Esophagus (tissue), 2 donors: ENCODE data around the gene USP51. TPM values are rescaled to one million over a fixed set of nuclear protein-coding genes. Genes with fewer than 3 reads are reported as not detected.
"Not testable (repeated sequence)": the region's sequence is repeated elsewhere in the genome, so short reads cannot be mapped to it uniquely, and the experiment has no call there.

Source experiments
- H3K27ac ChIP-seq, 2 donors: one replicate each; pipeline ENCODE4 v1.5.1; 2013; ENCODE audit warnings: low read depth in 2 of 2, mild to moderate bottlenecking in 2 of 2, inconsistent platforms in 1 of 2, low read length in 1 of 2, moderate library complexity in 1 of 2
- H3K27me3 ChIP-seq, 2 donors: one replicate each; pipeline ENCODE4 v1.6.1; 2013; ENCODE audit warnings: low read length in 2 of 2, control low read depth in 1 of 2, mild to moderate bottlenecking in 1 of 2; ENCODE audit not compliant: insufficient read depth in 2 of 2, control insufficient read depth in 1 of 2
- H3K36me3 ChIP-seq, 2 donors: one replicate each; pipeline ENCODE4 v1.6.1; 2013; ENCODE audit warnings: low read length in 1 of 2; ENCODE audit not compliant: control insufficient read depth in 2 of 2, insufficient read depth in 2 of 2
- H3K4me1 ChIP-seq, 2 donors: one replicate each; pipeline ENCODE4 v1.6.1; 2013; ENCODE audit warnings: low read length in 1 of 2; ENCODE audit not compliant: control insufficient read depth in 2 of 2, insufficient read depth in 2 of 2
- H3K4me3 ChIP-seq, 2 donors: one replicate each; pipeline ENCODE4 v1.5.1; 2013; ENCODE audit warnings: low read length in 2 of 2, mild to moderate bottlenecking in 2 of 2, low read depth in 1 of 2, moderate library complexity in 1 of 2
- H3K9me3 ChIP-seq, 2 donors: one replicate each; pipeline ENCODE4 v1.6.1; 2013; ENCODE audit warnings: mild to moderate bottlenecking in 2 of 2, low read depth in 1 of 2, low read length in 1 of 2, moderate library complexity in 1 of 2; ENCODE audit not compliant: control insufficient read depth in 2 of 2, insufficient read depth in 1 of 2
- WGBS, 2 donors: extraction: QIAGEN DNeasy Blood & Tissue Kit; methylation state at CpG; one replicate each; pipeline ENCODE4 v1.1.7; 2013; 5-methylcytosine and 5-hydroxymethylcytosine counted together
- polyA plus RNA-seq, 2 donors: library from polyadenylated mRNA; stranded (reverse); fragments of 200-250 nt; gene quantifications; one replicate each; pipeline ENCODE4 v1.2.3, GENCODE V29; 2013
- donor health status: healthy with polysubstance abuse.
- donor health status: Bipolar disorder and iron deficiency.

USP51 gene
- polyA plus RNA-seq, 2 donors, result 0.24 TPM

GRCh38 chrX:55450259-55450658 is 39.4 kb downstream of the USP51 start:
- H3K27me3 ChIP-seq, result no peaks in the 10 kb centered on the region
- 27 to 32% methylated on average over 5 of the region's 5 CpGs for WGBS, 2 donors

GRCh38 chrX:55443468-55443867 is 46.2 kb downstream of the USP51 start:
- not testable (repeated sequence) for H3K4me3 ChIP-seq, H3K36me3 ChIP-seq, H3K27me3 ChIP-seq, H3K4me1 ChIP-seq, H3K9me3 ChIP-seq, H3K27ac ChIP-seq
- WGBS, 2 donors, result 70% methylated on average over 5 of the region's 5 CpGs

More at GRCh38 chrX:55450259-55450658, 39.4 kb downstream of the USP51 start:
- no peak overlapping the region for H3K4me3 ChIP-seq
- H3K9me3 ChIP-seq, result no peaks in the 10 kb centered on the region
- H3K27ac ChIP-seq, result no peak overlapping the region
- no peaks in the 10 kb centered on the region for H3K36me3 ChIP-seq
- no peaks in the 10 kb centered on the region for H3K4me1 ChIP-seq

Other genes starting within 250 kb of the USP51 start
- not detected for gene PAGE3, start 224.9 kb downstream of the USP51 start, polyA plus RNA-seq
- 1 to 10 TPM; 3.7 to 5.6 TPM for gene MAGEH1, start 37.7 kb downstream of the USP51 start, polyA plus RNA-seq
- not detected for gene FOXR2, start 133.6 kb upstream of the USP51 start, polyA plus RNA-seq
- 1 to 10 TPM; 8.5 to 8.7 TPM for gene RRAGB, start 227.9 kb upstream of the USP51 start, polyA plus RNA-seq